ENCODE data around the gene FAM187B. TPM values are rescaled to one million over a fixed set of nuclear protein-coding genes. Genes with fewer than 3 reads are reported as not detected.

FAM187B gene
- total RNA-seq, 2 donors from 2014 or later, result not detected

GRCh38 chr19:35249848-35250711, 21.5 kb upstream of the FAM187B start:
- peak; percentile 38 for DNase-seq
- no peak overlapping the region for H3K27ac ChIP-seq (ENCODE audit: low read depth, low read length)
- peak overlapping the region; percentile 95 for H3K4me3 ChIP-seq (ENCODE audit: low read length)
- H3K27me3 ChIP-seq (ENCODE audit: control insufficient read depth, insufficient read depth, low read length, poor library complexity, severe bottlenecking), result no peaks in the 10 kb centered on the region
- peaks cover 40% of the 10 kb centered on the region for H3K36me3 ChIP-seq (ENCODE audit: control insufficient read depth, insufficient read depth, low read length)
- no peaks in the 10 kb centered on the region for H3K9me3 ChIP-seq (ENCODE audit: control insufficient read depth, low read length)
- Mint-ChIP-seq H3K9me3 (peaks cover 3% of the 10 kb centered on the region), H3K36me3 (ENCODE audit: low read depth) (peaks cover 46% of the 10 kb centered on the region), H3K4me1 (peaks cover 33% of the 10 kb centered on the region), H3K4me3 (peak overlapping the region; percentile 100), H3K27ac (peak overlapping the region; percentile 100), H3K27me3 (ENCODE audit: insufficient read depth) (no peaks in the 10 kb centered on the region)
- H3K9ac ChIP-seq (ENCODE audit: extremely low read depth, low read length, poor library complexity, severe bottlenecking), result peak overlapping the region; percentile 93
- TF ChIP-seq CTCF (conservative IDR thresholded peaks at IDR 0.05), result no peak
- 84 to 98% methylated on average over 26 to 34 of the region's 34 CpGs for WGBS, 2 experiments (ENCODE audit: insufficient coverage in 1 of 2, insufficient read length in 1 of 2)
- peaks cover 8% of the 10 kb centered on the region for H3K4me1 ChIP-seq (ENCODE audit: control insufficient read depth, insufficient read depth, low read length)

- Histone ChIP-seq H3K9me3 (ENCODE audit: control insufficient read depth, low read length) (no peaks in the 10 kb centered on the region), H3K9ac (ENCODE audit: extremely low read depth, low read length, poor library complexity, severe bottlenecking) (peak overlapping the region; percentile 93), H3K4me3 (ENCODE audit: low read length) (peak overlapping the region; percentile 95), H3K27ac (ENCODE audit: low read depth, low read length) (peak overlapping the region; percentile 96), H3K4me1 (ENCODE audit: control insufficient read depth, insufficient read depth, low read length) (peaks cover 8% of the 10 kb centered on the region), H3K36me3 (ENCODE audit: control insufficient read depth, insufficient read depth, low read length) (peaks cover 33% of the 10 kb centered on the region), H3K27me3 (ENCODE audit: control insufficient read depth, insufficient read depth, low read length, poor library complexity, severe bottlenecking) (no peaks in the 10 kb centered on the region)
- peak; percentile 3 for TF ChIP-seq CTCF (conservative IDR thresholded peaks at IDR 0.05)
- Mint-ChIP-seq H3K27me3 (ENCODE audit: insufficient read depth) (no peaks in the 10 kb centered on the region), H3K27ac (peak overlapping the region; percentile 100), H3K9me3 (peaks cover 6% of the 10 kb centered on the region), H3K4me1 (peaks cover 30% of the 10 kb centered on the region), H3K36me3 (ENCODE audit: low read depth) (peaks cover 38% of the 10 kb centered on the region), H3K4me3 (peak overlapping the region; percentile 100)
- WGBS, 2 experiments (ENCODE audit: insufficient coverage in 1 of 2, insufficient read length in 1 of 2), result 0 to 5% methylated on average over 13 to 36 of the region's 39 CpGs
- peak; percentile 46 for DNase-seq
These were observed 20.8 kb upstream of the FAM187B start for GRCh38 chr19:35249146-35249847.

- no peaks in the 10 kb centered on the region for H3K27me3 ChIP-seq (ENCODE audit: control insufficient read depth, insufficient read depth, low read length, poor library complexity, severe bottlenecking)
- peak within 1 kb of the TSS; percentile 96 for H3K27ac ChIP-seq (ENCODE audit: low read depth, low read length)
- peak within 1 kb of the TSS; percentile 93 for H3K9ac ChIP-seq (ENCODE audit: extremely low read depth, low read length, poor library complexity, severe bottlenecking)
- Mint-ChIP-seq H3K4me3 (peak within 1 kb of the TSS; percentile 100), H3K36me3 (ENCODE audit: low read depth) (peaks cover 33% of the 10 kb centered on the region), H3K27me3 (ENCODE audit: insufficient read depth) (no peaks in the 10 kb centered on the region), H3K4me1 (peaks cover 28% of the 10 kb centered on the region), H3K27ac (peak within 1 kb of the TSS; percentile 100), H3K9me3 (peaks cover 6% of the 10 kb centered on the region)
- peaks cover 28% of the 10 kb centered on the region for H3K36me3 ChIP-seq (ENCODE audit: control insufficient read depth, insufficient read depth, low read length)
- H3K4me1 ChIP-seq (ENCODE audit: control insufficient read depth, insufficient read depth, low read length), result peaks cover 8% of the 10 kb centered on the region
- H3K9me3 ChIP-seq (ENCODE audit: control insufficient read depth, low read length), result no peaks in the 10 kb centered on the region
- WGBS, 2 experiments (ENCODE audit: insufficient coverage in 1 of 2, insufficient read length in 1 of 2), result 0 to 1% methylated on average over 17 to 69 of the region's 69 CpGs
- TF ChIP-seq CTCF (conservative IDR thresholded peaks at IDR 0.05), result peak; percentile 34
- peak within 1 kb of the TSS; percentile 95 for H3K4me3 ChIP-seq (ENCODE audit: low read length)
- DNase-seq, result peak; percentile 97
These were observed 20.0 kb upstream of the FAM187B start, which contains the start of gene LSR for GRCh38 chr19:35248310-35249145. TSS of gene LSR (plus strand) at chr19:35249002. CDS start at chr19:35249023, 21 bp downstream.
